K562 (cell line): ENCODE measurements around the gene MYMX. TPM values are rescaled to one million over a fixed set of nuclear protein-coding genes. Genes with fewer than 3 reads are reported as not detected.
A peak's percentile ranks its signal among the peaks of the same experiment; 100 is the strongest.

Experiments used
- CBFB ChIP-seq: sonication (generic); formaldehyde crosslinking; IDR thresholded peaks from 2 replicates; pipeline ENCODE4 v1.4.0; 2020; ENCODE audit warnings: mild to moderate bottlenecking, missing genetic modification reagents
- CEBPZ ChIP-seq: fragments of 150-350 bp; IDR thresholded peaks from 2 replicates; pipeline ENCODE4 v1.6.1; 2014; ENCODE audit warnings: low read depth, mild to moderate bottlenecking, low read length, borderline replicate concordance
- CXXC5 ChIP-seq: fragments of 250-450 bp; sonication (Bioruptor Pico); IDR thresholded peaks from 2 replicates; pipeline ENCODE4 v1.8.0; 2022; ENCODE audit warnings: inconsistent platforms, mild to moderate bottlenecking, moderate library complexity
- FOS ChIP-seq: IDR thresholded peaks from 3 replicates; pipeline ENCODE4 v1.6.1; 2011; ENCODE audit not compliant: insufficient read length; ENCODE audit errors: extremely low read depth
- FOXM1 ChIP-seq, 2 experiments: fragments of 450-650 bp in 1 of 2; sonication (generic) in 1 of 2; formaldehyde crosslinking in 1 of 2; IDR thresholded peaks; 2 replicates each; pipeline versions ENCODE4 v1.6.1 to v1.9.0; 2017 to 2022; ENCODE audit warnings: low read depth in 2 of 2, mild to moderate bottlenecking in 2 of 2, missing genetic modification reagents in 1 of 2, moderate library complexity in 1 of 2
- GABPA ChIP-seq: fragments of 200-800 bp; sonication (Bioruptor generic); conservative IDR thresholded peaks from 2 replicates; pipeline ENCODE4 v1.6.1; 2016; ENCODE audit warnings: low read depth, missing genetic modification characterization, missing compliant biosample characterization
- IFI16 ChIP-seq: fragments of 250-450 bp; sonication (Bioruptor Pico); IDR thresholded peaks from 2 replicates; pipeline ENCODE4 v2.1.2; 2022; ENCODE audit warnings: mild to moderate bottlenecking, inconsistent platforms
- KAT2B ChIP-seq: IDR thresholded peaks from one replicate; pipeline ENCODE4 v1.6.1; 2012; ENCODE audit warnings: low read depth, mild to moderate bottlenecking, control low read depth, inconsistent platforms, low read length, moderate library complexity
- NKRF ChIP-seq: fragments of 450-650 bp; IDR thresholded peaks from 2 replicates; pipeline ENCODE4 v1.6.1; 2016; ENCODE audit warnings: borderline replicate concordance
- PHF20 ChIP-seq: fragments of 450-650 bp; IDR thresholded peaks from 2 replicates; pipeline ENCODE4 v1.6.1; 2018; ENCODE audit not compliant: partially characterized antibody
- POLR3G ChIP-seq: IDR thresholded peaks from 2 replicates; pipeline ENCODE4 v1.6.1; 2011; ENCODE audit not compliant: insufficient read length, insufficient replicate concordance; ENCODE audit errors: extremely low read depth
- PRPF4 ChIP-seq: fragments of 200-400 bp; formaldehyde crosslinking; IDR thresholded peaks from one replicate; pipeline ENCODE4 v1.6.1; 2017; ENCODE audit warnings: low read length, low read depth, mild to moderate bottlenecking; ENCODE audit not compliant: insufficient read depth, poor library complexity, severe bottlenecking
- RFX1 ChIP-seq: fragments of 450-650 bp; IDR thresholded peaks from 2 replicates; pipeline ENCODE4 v1.6.1; 2016; ENCODE audit warnings: mild to moderate bottlenecking, moderate library complexity
- TFAP4 ChIP-seq: sonication (generic); formaldehyde crosslinking; IDR thresholded peaks from 2 replicates; pipeline ENCODE4 v1.8.0; 2022; ENCODE audit warnings: missing genetic modification reagents, mild to moderate bottlenecking, moderate library complexity, borderline replicate concordance
- ZNF232 ChIP-seq: sonication (generic); formaldehyde crosslinking; IDR thresholded peaks from 2 replicates; pipeline ENCODE4 v1.8.0; 2022; ENCODE audit warnings: mild to moderate bottlenecking, missing genetic modification reagents
- ZNF551 ChIP-seq: fragments of 250-450 bp; sonication (Bioruptor Pico); IDR thresholded peaks from 2 replicates; pipeline ENCODE4 v1.5.0; 2021; ENCODE audit warnings: mild to moderate bottlenecking, moderate library complexity
- ZNF778 ChIP-seq: fragments of 450-650 bp; formaldehyde crosslinking; IDR thresholded peaks from 2 replicates; pipeline ENCODE4 v1.4.0; 2020; ENCODE audit warnings: mild to moderate bottlenecking, moderate library complexity
- ZSCAN32 ChIP-seq: fragments of 450-650 bp; formaldehyde crosslinking; IDR thresholded peaks from 2 replicates; pipeline ENCODE4 v1.4.0; 2020; ENCODE audit warnings: mild to moderate bottlenecking, moderate library complexity
- polyA plus RNA-seq, 8 experiments: library from polyadenylated mRNA; depleted of rRNA in 4 of 8; stranded (reverse) in 5 of 8; unstranded in 3 of 8; fragments of >200 nt; fragmentation: Nextera tagmentation in 2 of 8; fragmentation: Illumina TruSeq in 1 of 8; extraction: Ambion mirVana in 2 of 8; extraction: Trizol in 1 of 8; gene quantifications; 2 replicates each; pipeline versions ENCODE4 v1.2.1 to v1.2.3, GENCODE V29; 2011 to 2014; ENCODE audit warnings: inconsistent platforms in 1 of 8, missing spikeins in 1 of 8
- total RNA-seq, 7 experiments: library from RNA; depleted of rRNA in 6 of 7; stranded (reverse); fragments of >200 nt in 6 of 7; fragmentation: Illumina TruSeq in 2 of 7; extraction: Trizol in 2 of 7; gene quantifications; 2 replicates each; pipeline versions ENCODE4 v1.2.1 to v1.2.3, GENCODE V29; 2011 to 2021; ENCODE audit warnings: low replicate concordance in 1 of 7
- TF ChIP-seq, protein P1 (sequence below): fragments of 250-450 bp; sonication (Bioruptor Pico); IDR thresholded peaks from 2 replicates; pipeline ENCODE4 v1.5.0; 2021
- TF ChIP-seq, protein P2 (sequence below): fragments of 250-450 bp; sonication (Bioruptor Pico); IDR thresholded peaks from 2 replicates; pipeline ENCODE4 v1.8.0; 2022; ENCODE audit warnings: inconsistent platforms

The MYMX gene
- total and polyA plus RNA-seq, 9 of the 15 experiments (the other 6 are each of a cell fraction or from before 2014, with no cell fraction given): 0.12 TPM; not detected in 8

GRCh38 chr6:44203955-44204354 is 12.8 kb upstream of the MYMX start (continued):
- TF ChIP-seq NKRF: no peak
- TF ChIP-seq, protein P1, sequence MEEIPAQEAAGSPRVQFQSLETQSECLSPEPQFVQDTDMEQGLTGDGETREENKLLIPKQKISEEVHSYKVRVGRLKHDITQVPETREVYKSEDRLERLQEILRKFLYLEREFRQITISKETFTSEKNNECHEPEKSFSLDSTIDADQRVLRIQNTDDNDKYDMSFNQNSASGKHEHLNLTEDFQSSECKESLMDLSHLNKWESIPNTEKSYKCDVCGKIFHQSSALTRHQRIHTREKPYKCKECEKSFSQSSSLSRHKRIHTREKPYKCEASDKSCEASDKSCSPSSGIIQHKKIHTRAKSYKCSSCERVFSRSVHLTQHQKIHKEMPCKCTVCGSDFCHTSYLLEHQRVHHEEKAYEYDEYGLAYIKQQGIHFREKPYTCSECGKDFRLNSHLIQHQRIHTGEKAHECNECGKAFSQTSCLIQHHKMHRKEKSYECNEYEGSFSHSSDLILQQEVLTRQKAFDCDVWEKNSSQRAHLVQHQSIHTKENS (CRISPR knock-in tag): no peak
- TF ChIP-seq ZNF778 (CRISPR knock-in tag): no peak
- peak; percentile 41 for TF ChIP-seq CXXC5
- no peak for TF ChIP-seq KAT2B
- no peak for TF ChIP-seq IFI16 (CRISPR knock-in tag)
- TF ChIP-seq POLR3G: no peak
- TF ChIP-seq, protein P2, sequence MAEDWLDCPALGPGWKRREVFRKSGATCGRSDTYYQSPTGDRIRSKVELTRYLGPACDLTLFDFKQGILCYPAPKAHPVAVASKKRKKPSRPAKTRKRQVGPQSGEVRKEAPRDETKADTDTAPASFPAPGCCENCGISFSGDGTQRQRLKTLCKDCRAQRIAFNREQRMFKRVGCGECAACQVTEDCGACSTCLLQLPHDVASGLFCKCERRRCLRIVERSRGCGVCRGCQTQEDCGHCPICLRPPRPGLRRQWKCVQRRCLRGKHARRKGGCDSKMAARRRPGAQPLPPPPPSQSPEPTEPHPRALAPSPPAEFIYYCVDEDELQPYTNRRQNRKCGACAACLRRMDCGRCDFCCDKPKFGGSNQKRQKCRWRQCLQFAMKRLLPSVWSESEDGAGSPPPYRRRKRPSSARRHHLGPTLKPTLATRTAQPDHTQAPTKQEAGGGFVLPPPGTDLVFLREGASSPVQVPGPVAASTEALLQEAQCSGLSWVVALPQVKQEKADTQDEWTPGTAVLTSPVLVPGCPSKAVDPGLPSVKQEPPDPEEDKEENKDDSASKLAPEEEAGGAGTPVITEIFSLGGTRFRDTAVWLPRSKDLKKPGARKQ (CRISPR knock-in tag): no peak
- TF ChIP-seq CEBPZ: no peak
- TF ChIP-seq GABPA: no peak
- peak; percentile 63 for TF ChIP-seq FOS
- no peak for TF ChIP-seq ZNF232 (CRISPR knock-in tag)
- TF ChIP-seq ZNF551 (CRISPR knock-in tag): no peak
- peak; percentile 70 for TF ChIP-seq TFAP4 (CRISPR knock-in tag)
- TF ChIP-seq PHF20: no peak
- no peak for TF ChIP-seq PRPF4
- no peak for TF ChIP-seq CBFB (CRISPR knock-in tag)
- TF ChIP-seq ZSCAN32: no peak
- no peak for TF ChIP-seq FOXM1 (IDR thresholded peaks at IDR 0.05; ENCODE audit: low read depth)
- no peak for TF ChIP-seq FOXM1 (CRISPR knock-in tag; IDR thresholded peaks at IDR 0.05; ENCODE audit: low read depth)
- TF ChIP-seq RFX1: no peak
